Colon (tissue), 2 donors: ENCODE data around the gene LRRC28.
"Not testable (repeated sequence)": the region's sequence is repeated elsewhere in the genome, so short reads cannot be mapped to it uniquely, and the experiment has no call there.

Experiments
- FAIRE-seq: peaks from 2 replicates; lab custom pipeline; 2012; peaks lifted over from hg19 to GRCh38; lab: Jason Lieb, UNC
- donor health status: control.
- donor health status: control.

Gene LRRC28

GRCh38 chr15:99399061-99399460 is 147.8 kb downstream of the LRRC28 start:
- FAIRE-seq = no peak

GRCh38 chr15:99399618-99400017 is 148.3 kb downstream of the LRRC28 start:
- no peak for FAIRE-seq

- FAIRE-seq = not testable (repeated sequence)
Observed at GRCh38 chr15:99401216-99401615, 149.9 kb downstream of the LRRC28 start.

- no peak for FAIRE-seq
Observed at GRCh38 chr15:99402014-99402729, 150.9 kb downstream of the LRRC28 start.

GRCh38 chr15:99403597-99403996 is 152.3 kb downstream of the LRRC28 start:
- FAIRE-seq = no peak

GRCh38 chr15:99404454-99404853 is 153.2 kb downstream of the LRRC28 start:
- FAIRE-seq = no peak

- FAIRE-seq = no peak
Observed at GRCh38 chr15:99406120-99406519, 154.8 kb downstream of the LRRC28 start.

- FAIRE-seq = no peak
Observed at GRCh38 chr15:99406716-99407487, 155.6 kb downstream of the LRRC28 start.

GRCh38 chr15:99407716-99408115 is 156.4 kb downstream of the LRRC28 start:
- no peak for FAIRE-seq

- no peak for FAIRE-seq
Observed at GRCh38 chr15:99408236-99409096, 157.2 kb downstream of the LRRC28 start.

GRCh38 chr15:99409097-99409473 is 157.8 kb downstream of the LRRC28 start:
- no peak for FAIRE-seq

- FAIRE-seq = no peak
Observed at GRCh38 chr15:99409560-99409959, 158.3 kb downstream of the LRRC28 start.

- no peak for FAIRE-seq
Observed at GRCh38 chr15:99410477-99410876, 159.2 kb downstream of the LRRC28 start.

- FAIRE-seq = no peak
Observed at GRCh38 chr15:99411234-99411633, 160.0 kb downstream of the LRRC28 start.

GRCh38 chr15:99412082-99412481 is 160.8 kb downstream of the LRRC28 start:
- FAIRE-seq = no peak

- FAIRE-seq = no peak
Observed at GRCh38 chr15:99412626-99413025, 161.3 kb downstream of the LRRC28 start.

GRCh38 chr15:99413955-99414754 is 162.9 kb downstream of the LRRC28 start:
- no peak for FAIRE-seq

- FAIRE-seq = no peak
Observed at GRCh38 chr15:99414755-99415731, 163.8 kb downstream of the LRRC28 start.

- FAIRE-seq = no peak
Observed at GRCh38 chr15:99416191-99417188, 165.2 kb downstream of the LRRC28 start.
